ENCODE measurements around the gene ATF6B.

DNA sequence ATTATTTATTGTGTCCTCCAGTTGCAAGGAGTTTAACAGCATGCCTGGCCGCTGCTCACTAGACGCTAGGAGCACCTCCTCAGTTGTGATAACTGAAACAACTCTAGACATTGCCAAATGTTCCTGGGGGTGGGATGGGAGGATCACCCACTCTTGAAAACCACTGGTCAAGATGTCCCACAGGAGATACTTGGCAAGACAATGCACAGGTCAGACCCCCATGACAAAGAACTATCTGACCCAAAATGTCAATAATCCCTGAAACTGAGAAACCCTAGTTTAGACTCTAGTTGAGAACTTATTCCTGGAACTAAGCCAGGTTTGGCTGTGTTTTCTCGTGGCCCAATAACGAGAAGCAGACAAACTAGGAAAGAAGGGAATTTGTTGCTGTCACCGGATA is 11.5 kb upstream of the ATF6B start:
- TF ChIP-seq, protein P1, sequence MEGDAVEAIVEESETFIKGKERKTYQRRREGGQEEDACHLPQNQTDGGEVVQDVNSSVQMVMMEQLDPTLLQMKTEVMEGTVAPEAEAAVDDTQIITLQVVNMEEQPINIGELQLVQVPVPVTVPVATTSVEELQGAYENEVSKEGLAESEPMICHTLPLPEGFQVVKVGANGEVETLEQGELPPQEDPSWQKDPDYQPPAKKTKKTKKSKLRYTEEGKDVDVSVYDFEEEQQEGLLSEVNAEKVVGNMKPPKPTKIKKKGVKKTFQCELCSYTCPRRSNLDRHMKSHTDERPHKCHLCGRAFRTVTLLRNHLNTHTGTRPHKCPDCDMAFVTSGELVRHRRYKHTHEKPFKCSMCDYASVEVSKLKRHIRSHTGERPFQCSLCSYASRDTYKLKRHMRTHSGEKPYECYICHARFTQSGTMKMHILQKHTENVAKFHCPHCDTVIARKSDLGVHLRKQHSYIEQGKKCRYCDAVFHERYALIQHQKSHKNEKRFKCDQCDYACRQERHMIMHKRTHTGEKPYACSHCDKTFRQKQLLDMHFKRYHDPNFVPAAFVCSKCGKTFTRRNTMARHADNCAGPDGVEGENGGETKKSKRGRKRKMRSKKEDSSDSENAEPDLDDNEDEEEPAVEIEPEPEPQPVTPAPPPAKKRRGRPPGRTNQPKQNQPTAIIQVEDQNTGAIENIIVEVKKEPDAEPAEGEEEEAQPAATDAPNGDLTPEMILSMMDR (IDR thresholded peaks at IDR 0.05; ENCODE audit: low read depth, low read length) = no peak
- TF ChIP-seq EZH2phosphoT487 (IDR thresholded peaks at IDR 0.05; ENCODE audit: low read depth) = no peak
